Suppressor macrophage treated with lipopolysaccharide for 4 hours (primary cell): ENCODE measurements around the gene LLGL1.

ENCODE experiments used
- DNase-seq: peaks from one replicate; pipeline ENCODE4 v3.0.0-alpha.2; 2020

The LLGL1 gene

GRCh38 chr17:18278867-18279266 is 53.4 kb downstream of the LLGL1 start:
- DNase-seq, result no peak

DNA sequence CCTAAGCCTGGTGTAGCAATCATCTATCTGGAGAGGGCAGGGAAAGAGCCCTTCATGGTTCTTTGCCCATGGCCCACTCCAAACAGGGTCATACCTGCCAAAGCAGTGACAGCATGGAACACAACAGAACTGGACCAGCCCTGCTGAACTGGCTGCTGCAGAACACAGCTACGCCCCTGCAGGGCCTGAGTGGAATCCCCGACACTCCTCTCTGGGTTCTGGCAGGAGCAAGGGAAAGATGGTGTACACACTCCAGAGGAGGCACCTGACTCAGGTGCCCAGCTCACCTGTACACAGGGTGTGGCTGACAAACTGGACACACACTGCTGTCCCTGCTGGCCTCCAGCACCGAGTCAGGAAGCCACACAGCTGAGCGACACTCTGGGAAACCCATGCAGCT is 54.8 kb downstream of the LLGL1 start:
- no peak for DNase-seq

GRCh38 chr17:18280766-18281371 is 55.4 kb downstream of the LLGL1 start:
- DNase-seq, result no peak

- no peak for DNase-seq
These were observed 56.4 kb downstream of the LLGL1 start for GRCh38 chr17:18281788-18282187.

- DNase-seq, result no peak
These were observed 59.9 kb downstream of the LLGL1 start for GRCh38 chr17:18285296-18285695.

DNA sequence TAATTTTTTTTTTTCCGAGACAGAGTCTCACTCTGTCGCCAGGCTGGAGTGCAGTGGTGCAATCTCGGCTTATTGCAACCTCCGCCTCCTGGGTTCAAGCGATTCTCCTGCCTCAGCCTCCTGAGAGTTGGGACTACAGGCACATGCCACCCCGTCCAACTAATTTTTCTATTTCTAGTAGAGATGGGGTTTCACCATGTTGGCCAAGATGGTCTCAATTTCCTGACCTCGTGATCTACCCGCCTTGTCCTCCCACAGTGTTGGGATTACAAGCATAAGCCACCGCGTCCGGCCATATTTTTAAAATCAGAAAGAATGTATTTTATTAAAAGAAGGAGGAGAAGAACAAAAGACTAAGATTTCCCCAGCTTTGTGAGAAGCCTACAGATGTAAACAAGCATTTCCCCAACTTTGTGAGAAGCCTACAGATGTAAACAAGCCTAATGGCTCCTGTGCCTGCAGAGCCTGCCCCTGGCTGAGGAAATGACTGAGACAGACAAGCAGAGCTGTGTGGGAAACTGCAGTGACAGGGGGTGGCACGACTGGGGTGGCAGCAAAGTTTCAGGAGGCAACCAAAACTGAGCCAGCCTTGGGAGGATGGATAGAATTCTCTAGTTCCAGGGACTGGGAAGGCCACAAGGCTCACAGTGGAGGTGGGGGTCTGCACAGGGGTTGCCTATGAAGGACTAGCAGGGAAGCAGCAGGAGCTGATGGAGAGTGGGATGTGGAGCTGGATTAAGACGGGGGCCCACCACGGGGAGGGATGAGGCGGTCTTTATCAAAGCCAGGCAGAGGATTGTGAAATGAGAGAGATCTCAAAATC is 66.5 kb downstream of the LLGL1 start:
- DNase-seq, result no peak
